H1 (cell line): ENCODE measurements around the gene BRD7.

Experiments used
- CBX5 ChIP-seq: fragments of 300-800, 300-1000 bp; sonication (generic); IDR thresholded peaks from 2 replicates; pipeline ENCODE4 v1.7.1; 2016; ENCODE audit warnings: antibody characterized with exemption, low read length, low read depth
- CEBPB ChIP-seq: IDR thresholded peaks from 2 replicates; pipeline ENCODE4 v1.6.1; 2012; ENCODE audit warnings: low read depth, low read length
- CREB1 ChIP-seq: IDR thresholded peaks from 2 replicates; pipeline ENCODE4 v1.6.1; 2012; ENCODE audit warnings: inconsistent platforms
- CTCF ChIP-seq, 3 experiments: IDR thresholded peaks; 1 replicate in 2 of 3; 2 replicates in 1 of 3; pipeline versions ENCODE4 v1.5.1 to v1.6.1; 2011; ENCODE audit warnings: low read length in 3 of 3, mild to moderate bottlenecking in 3 of 3, inconsistent platforms in 2 of 3, low read depth in 1 of 3, moderate library complexity in 1 of 3; ENCODE audit not compliant: insufficient read depth in 1 of 3; ENCODE audit errors: control extremely low read depth in 1 of 3
- EZH2 ChIP-seq: fragments of 200-600 bp; sonication (generic); IDR thresholded peaks from 2 replicates; pipeline ENCODE4 v1.7.1; 2012; ENCODE audit warnings: low read depth, mild to moderate bottlenecking, moderate library complexity, low read length, inconsistent platforms; ENCODE audit not compliant: severe bottlenecking
- POLR2A ChIP-seq, 2 experiments: IDR thresholded peaks; 1 replicate in 1 of 2; 2 replicates in 1 of 2; pipeline ENCODE4 v1.6.1; 2011; ENCODE audit warnings: low read depth in 2 of 2, low read length in 2 of 2, mild to moderate bottlenecking in 2 of 2; ENCODE audit errors: control extremely low read depth in 1 of 2
- POLR2AphosphoS5 ChIP-seq: IDR thresholded peaks from 2 replicates; pipeline ENCODE4 v1.6.1; 2011; ENCODE audit warnings: low read depth, low read length
- RNF2 ChIP-seq: fragments of 200-900, 300-1000 bp; sonication (generic); IDR thresholded peaks from 2 replicates; pipeline ENCODE4 v1.7.1; 2016; ENCODE audit warnings: borderline replicate concordance, low read depth, mild to moderate bottlenecking, antibody characterized with exemption, low read length; ENCODE audit not compliant: poor library complexity, severe bottlenecking; ENCODE audit errors: missing control alignments
- SRF ChIP-seq: IDR thresholded peaks from 2 replicates; pipeline ENCODE4 v1.6.1; 2011; ENCODE audit warnings: mild to moderate bottlenecking, low read depth, low read length, moderate library complexity

DNA sequence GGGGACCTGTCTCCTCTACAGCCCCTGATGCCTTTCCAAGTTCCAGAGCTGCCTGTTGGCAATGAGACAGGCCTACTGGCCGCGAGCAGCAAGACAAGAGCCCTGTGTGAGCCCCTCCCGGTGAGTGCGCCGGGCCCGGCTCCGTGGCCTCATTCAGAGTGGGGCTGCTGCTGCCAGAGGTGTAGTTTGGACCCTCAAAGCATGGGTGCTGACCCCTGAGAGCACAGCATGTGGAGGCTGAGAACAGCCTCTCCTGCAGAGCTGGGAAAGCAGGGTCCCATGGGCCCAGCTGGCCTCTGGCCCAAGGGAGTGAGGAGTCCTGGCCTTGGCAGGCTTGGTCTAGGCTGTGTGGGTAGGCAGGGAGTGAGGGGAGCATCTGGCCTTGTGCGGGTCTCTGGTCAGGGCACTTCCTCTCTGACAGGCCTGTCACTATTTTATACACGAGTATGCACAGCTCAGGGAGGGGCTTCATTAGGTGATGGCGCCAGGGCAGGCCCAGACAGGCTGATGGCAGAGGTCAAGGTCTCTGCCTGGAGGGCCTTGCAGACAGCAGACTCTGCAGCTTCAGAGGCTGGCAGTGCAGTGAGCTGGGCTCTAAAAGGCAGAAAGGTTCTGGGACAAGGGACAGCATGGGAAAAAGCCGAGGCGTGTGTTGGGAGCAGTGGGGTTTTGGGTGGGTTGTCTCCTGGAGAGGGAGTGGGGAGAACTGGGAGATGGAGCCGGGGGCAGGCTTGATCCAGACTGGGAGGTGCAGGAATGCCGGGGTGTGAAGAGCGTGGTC, 59.1 kb downstream of the BRD7 start:
- TF ChIP-seq CTCF (IDR thresholded peaks at IDR 0.05; ENCODE audit: control extremely low read depth in 1 of 3, insufficient read depth in 1 of 3, low read depth in 1 of 3, low read length in 3 of 3): no peak
- TF ChIP-seq CBX5: no peak
- no peak for TF ChIP-seq SRF
- TF ChIP-seq POLR2A (IDR thresholded peaks at IDR 0.05; ENCODE audit: control extremely low read depth in 1 of 2, low read depth in 2 of 2, low read length in 2 of 2): no peak
- TF ChIP-seq POLR2AphosphoS5: no peak
- no peak for TF ChIP-seq RNF2
- TF ChIP-seq EZH2: no peak
- TF ChIP-seq CREB1: no peak
- TF ChIP-seq CEBPB: no peak
